GM10847 (cell line): ENCODE results near the gene KIAA2012.

Experiments used
- POLR2A ChIP-seq: IDR thresholded peaks from 2 replicates; pipeline ENCODE4 v1.6.1; 2011; ENCODE audit not compliant: insufficient read length; ENCODE audit errors: extremely low read depth

KIAA2012 gene

GRCh38 chr2:202140522-202141252, 67.6 kb downstream of the KIAA2012 start:
- no peak for TF ChIP-seq POLR2A

GRCh38 chr2:202141329-202141947, 68.4 kb downstream of the KIAA2012 start:
- no peak for TF ChIP-seq POLR2A

- TF ChIP-seq POLR2A: no peak
Measured at GRCh38 chr2:202142540-202142939, 69.5 kb downstream of the KIAA2012 start.

- TF ChIP-seq POLR2A: no peak
Measured at GRCh38 chr2:202147775-202148174, 74.7 kb downstream of the KIAA2012 start.

GRCh38 chr2:202148515-202149154, 75.6 kb downstream of the KIAA2012 start:
- no peak for TF ChIP-seq POLR2A

GRCh38 chr2:202149155-202149762, 76.2 kb downstream of the KIAA2012 start:
- TF ChIP-seq POLR2A: no peak

GRCh38 chr2:202149936-202150335, 76.9 kb downstream of the KIAA2012 start:
- no peak for TF ChIP-seq POLR2A

GRCh38 chr2:202152104-202152715, 79.2 kb downstream of the KIAA2012 start:
- TF ChIP-seq POLR2A: no peak

GRCh38 chr2:202154613-202155012, 81.6 kb downstream of the KIAA2012 start:
- no peak for TF ChIP-seq POLR2A

GRCh38 chr2:202157211-202157990, 84.3 kb downstream of the KIAA2012 start:
- TF ChIP-seq POLR2A: no peak

GRCh38 chr2:202158796-202159195, 85.7 kb downstream of the KIAA2012 start:
- no peak for TF ChIP-seq POLR2A

GRCh38 chr2:202161151-202161835, 88.2 kb downstream of the KIAA2012 start:
- no peak for TF ChIP-seq POLR2A

- no peak for TF ChIP-seq POLR2A
Measured at GRCh38 chr2:202164411-202164810, 91.4 kb downstream of the KIAA2012 start.

GRCh38 chr2:202165208-202165607, 92.2 kb downstream of the KIAA2012 start:
- TF ChIP-seq POLR2A: no peak
